Measurements from ENCODE around the gene PUS10.
"Not testable (repeated sequence)": the region's sequence is repeated elsewhere in the genome, so short reads cannot be mapped to it uniquely, and the experiment has no call there.

PUS10 gene

DNA sequence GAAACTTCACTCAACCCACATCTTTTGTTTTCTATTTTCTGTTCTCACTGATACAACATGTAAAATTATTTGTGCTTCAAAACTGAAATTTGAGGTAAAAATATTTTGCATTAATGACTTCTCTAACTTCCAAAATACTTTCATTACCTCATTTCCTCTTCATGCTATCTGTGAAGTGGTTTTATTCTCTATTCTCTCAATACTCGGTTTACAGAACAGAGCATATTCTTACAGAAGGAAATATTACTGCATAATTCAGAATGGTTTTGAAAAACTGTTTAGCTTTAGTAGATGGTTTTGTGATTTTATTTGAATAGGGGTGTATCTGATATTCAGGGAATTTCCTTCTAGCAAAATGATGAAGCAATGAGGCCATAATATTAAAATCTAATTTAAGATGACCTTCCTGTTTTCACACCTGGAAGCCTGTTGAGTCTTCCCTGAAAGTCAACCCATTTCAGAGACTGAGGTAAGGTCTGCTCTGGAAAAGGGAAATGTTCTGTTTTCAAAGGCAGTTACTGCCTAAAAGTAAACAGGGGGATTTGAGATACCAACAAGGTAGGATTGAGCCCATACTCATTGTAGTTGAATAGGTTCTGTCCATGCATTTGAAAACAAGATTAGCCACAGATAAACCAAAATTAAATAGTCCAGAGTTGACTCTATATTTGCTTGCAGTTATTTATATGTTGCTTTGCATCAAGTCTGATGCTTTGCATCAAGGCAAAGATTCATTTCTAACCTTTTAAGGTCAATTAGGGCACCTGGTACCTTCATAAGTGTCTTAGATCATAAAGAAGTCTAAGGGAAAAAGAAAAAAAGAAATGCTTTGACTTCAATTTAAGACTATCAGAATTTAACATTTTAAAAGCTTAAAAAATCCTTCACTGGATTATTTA, 51.3 kb downstream of the PUS10 start:
- DNase-seq, result no peak

- no peak for DNase-seq
Observed at GRCh38 chr2:60965499-60965785, 52.6 kb downstream of the PUS10 start.

- DNase-seq, result no peak
Observed at GRCh38 chr2:60964651-60965498, 53.2 kb downstream of the PUS10 start.

GRCh38 chr2:60963190-60963589, 54.9 kb downstream of the PUS10 start:
- no peak for DNase-seq

- no peak for DNase-seq
Observed at GRCh38 chr2:60962528-60962927, 55.5 kb downstream of the PUS10 start.

GRCh38 chr2:60961457-60961856, 56.6 kb downstream of the PUS10 start:
- no peak for DNase-seq

- DNase-seq, result no peak
Observed at GRCh38 chr2:60960706-60961105, 57.3 kb downstream of the PUS10 start.

DNA sequence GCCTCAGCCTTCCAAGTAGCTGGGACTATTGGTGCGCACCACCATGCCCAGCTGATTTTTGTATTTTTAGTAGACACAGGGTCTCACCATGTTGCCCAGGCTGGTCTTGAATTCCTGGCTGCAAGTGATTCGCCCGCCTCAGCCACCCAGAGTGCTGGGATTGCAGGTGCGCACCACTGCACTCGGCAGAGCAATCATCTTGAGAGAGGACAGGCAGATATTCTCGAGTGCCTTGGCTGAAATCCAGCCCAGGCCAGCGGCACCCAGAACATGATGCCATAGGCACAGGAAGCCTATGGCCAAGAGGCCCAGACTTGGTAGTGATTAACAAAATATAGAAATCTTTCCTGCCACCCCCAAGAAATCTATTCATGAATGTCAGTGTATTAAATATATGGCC, 58.6 kb downstream of the PUS10 start:
- no peak for DNase-seq

- DNase-seq, result no peak
Observed at GRCh38 chr2:60958800-60959199, 59.3 kb downstream of the PUS10 start.

DNA sequence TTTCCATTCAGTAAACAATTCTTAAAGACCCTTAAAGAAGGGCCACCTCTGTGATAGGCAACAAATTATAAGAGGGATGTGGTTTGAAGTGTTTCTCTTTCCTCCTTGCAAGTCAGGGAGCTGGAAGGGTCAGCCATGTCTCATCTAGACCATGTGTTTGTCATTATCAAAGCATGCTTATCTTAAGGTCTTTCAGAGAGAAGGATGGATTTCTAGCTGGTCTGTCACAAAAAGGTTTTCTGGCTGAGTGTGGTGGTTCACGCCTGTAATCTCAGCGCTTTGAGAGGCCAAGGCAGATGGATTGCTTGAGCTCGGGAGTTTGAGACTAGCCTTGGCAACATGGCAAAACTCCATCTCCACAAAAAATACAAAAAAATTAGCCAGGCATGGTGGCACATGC, 59.7 kb downstream of the PUS10 start:
- no peak for DNase-seq

- no peak for DNase-seq
Observed at GRCh38 chr2:60957643-60958042, 60.4 kb downstream of the PUS10 start.

GRCh38 chr2:60957224-60957623, 60.8 kb downstream of the PUS10 start:
- DNase-seq, result no peak

DNA sequence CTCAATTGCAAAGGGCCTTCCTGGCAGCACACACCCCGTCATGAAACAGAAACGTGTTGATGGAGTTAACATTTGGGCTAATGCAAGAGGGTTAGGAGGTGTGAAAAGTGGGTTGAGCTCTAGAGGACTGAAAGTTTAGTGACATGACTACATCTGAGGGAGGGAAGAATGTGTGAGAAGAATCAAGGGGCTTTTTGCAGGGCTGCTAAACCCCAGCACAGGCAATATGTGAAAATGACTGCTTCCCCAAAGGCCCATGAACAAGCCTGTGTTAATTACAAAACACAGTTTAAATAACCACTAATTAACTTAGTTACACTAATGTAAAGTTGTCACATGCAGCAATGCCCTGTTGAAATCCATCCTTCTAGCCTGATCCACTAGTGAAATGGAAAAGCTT, 63.9 kb downstream of the PUS10 start:
- no peak for DNase-seq

GRCh38 chr2:60948926-60949579, 69.0 kb downstream of the PUS10 start:
- DNase-seq, result no peak

DNA sequence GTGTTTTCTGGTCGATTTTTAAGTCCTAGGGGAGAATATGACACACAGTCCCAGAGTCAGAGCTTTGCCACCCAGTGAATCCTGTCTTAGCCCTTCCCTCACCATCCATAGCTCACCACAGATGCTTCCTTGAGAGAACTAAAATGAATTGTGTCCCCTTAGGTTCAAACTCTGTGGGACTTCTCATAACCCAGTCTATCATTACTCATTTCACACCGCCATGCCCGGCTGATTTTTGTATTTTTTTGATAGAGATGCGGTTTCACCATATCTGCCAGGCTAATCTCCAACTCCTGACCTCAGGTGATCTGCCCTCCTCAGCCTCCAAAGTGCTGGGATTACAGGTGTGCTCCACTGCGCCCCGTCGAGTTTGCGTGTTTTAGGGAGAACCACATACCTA, 69.9 kb downstream of the PUS10 start:
- DNase-seq, result no peak

- DNase-seq, result no peak
Observed at GRCh38 chr2:60947056-60947455, 71.0 kb downstream of the PUS10 start.

- DNase-seq, result no peak
Observed at GRCh38 chr2:60945341-60945740, 72.7 kb downstream of the PUS10 start.

GRCh38 chr2:60939622-60940021, 78.4 kb downstream of the PUS10 start:
- DNase-seq, result no peak

GRCh38 chr2:60938301-60938700, 79.8 kb downstream of the PUS10 start:
- DNase-seq, result no peak

DNA sequence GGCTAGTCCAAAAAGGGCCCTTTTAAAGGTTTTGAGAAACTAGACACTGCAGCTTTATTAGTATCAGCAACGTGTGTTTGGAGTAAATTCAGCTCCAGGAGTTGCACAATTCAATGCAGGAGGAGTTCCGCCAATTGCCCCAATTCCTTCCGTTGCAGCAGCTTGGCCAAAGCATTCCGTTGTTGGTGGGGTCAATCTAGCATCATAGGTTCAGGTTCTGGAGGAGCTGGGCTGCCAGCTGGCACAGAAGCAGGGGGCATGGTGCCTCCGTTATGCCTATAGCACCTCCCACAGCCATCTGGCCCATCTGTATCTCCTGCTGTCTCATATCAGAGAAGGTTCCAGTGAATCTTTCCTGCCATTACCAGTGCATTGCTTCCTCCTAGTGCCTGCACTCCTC, 81.3 kb downstream of the PUS10 start:
- no peak for DNase-seq

DNA sequence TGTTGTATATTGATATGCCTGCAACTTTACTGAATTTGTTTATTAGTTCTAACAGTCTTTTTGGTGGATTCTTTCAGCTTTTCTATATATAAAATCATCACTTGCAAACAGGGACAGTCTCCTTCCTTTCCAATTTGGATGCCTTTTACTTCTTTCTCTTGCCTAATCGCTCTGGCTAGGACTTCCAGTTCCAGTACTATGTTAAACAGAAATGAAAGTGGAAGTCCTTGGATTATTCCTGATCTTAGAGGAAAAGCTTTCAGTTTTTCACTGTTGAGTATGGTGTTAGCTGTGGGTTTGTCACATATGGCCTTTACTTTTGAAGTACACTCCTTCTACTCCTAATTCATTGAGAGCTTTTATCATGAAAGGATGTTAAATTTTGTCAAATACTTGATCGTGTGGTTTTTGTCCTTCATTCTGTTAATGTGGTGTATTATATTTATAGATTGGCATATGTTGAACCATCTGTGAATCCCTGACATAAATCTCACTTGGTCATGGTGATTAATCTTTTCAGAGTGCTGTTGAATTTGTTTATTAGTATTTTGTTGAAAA, 83.8 kb downstream of the PUS10 start:
- no peak for DNase-seq

- DNase-seq, result no peak
Observed at GRCh38 chr2:60932954-60933353, 85.1 kb downstream of the PUS10 start.

DNA sequence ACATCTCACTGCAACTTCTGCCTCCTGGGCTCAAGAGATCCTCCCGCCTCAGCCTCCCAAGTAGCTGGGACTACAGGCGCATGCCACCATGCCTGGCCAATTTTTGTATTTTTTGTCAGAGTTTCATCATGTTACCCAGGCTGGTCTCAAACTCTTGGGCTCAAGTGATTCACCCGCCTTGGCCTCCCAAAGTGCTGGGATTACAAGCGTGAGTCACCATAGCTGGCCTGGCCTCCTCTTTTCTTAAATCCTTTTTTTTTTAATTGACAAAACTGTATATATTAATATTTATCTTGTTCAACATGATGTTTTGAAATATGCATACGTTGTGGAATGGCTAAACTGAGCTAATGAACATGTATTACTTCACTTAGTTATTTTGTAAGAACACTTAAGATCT, 86.0 kb downstream of the PUS10 start:
- not testable (repeated sequence) for DNase-seq
